Pulmonary artery endothelial cell (primary cell): Measurements from ENCODE around the gene SLC6A7. TPM values are rescaled to one million over a fixed set of nuclear protein-coding genes. Genes with fewer than 3 reads are reported as not detected.

Experiments
- DNase-seq: peaks from one replicate; pipeline ENCODE4 v3.0.0-alpha.2; 2011; ENCODE audit warnings: low read depth, low spot score
- total RNA-seq: library from RNA; depleted of rRNA; stranded (reverse); fragments of >200 nt; gene quantifications from 2 replicates; pipeline ENCODE4 v1.2.3, GENCODE V29; 2014

Gene SLC6A7
- not detected in 2 replicates for total RNA-seq

DNA sequence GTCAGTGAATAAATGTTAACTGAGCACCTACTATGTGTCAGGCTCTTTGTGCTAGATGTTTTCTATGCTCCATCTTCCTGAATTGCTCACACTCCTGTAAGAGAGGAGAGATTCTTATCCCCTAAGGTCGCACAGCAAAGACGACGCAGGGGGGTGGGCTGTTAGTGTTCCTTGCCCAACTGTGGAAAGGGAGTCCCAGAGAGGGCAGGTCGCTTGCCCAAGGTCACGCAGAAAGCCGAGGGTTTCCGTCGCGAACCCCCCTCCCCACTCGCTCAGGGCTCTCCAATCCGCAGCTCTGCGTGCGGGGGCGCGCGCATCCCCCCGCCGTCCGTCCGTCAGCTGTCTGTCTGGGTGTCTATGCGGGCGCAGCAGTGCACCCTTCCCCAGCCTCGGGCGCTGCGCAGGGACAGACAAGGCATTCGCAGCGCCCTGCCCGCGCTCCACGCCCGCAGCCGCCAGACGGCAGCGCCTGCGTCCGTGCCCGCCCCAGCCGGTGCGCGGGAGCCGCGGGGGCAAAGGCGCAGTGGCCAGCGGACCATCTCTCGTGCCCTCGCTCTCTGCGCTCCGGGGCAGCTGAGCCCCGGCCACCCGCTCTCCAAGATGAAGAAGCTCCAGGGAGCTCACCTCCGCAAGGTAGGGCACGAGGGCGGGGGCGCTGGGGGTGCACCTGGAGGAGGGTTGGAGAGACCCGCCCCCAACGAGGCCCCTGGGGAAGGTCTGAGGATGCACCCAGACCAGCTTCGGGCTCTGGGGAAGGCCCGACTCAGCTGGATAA lies at the start of gene SLC6A7:
Gene SLC6A7, plus strand, starts transcription at position 335 of the 775 bp plus-strand sequence. Its CDS starts 266 bp downstream, at position 601.
- DNase-seq: no peak

DNA sequence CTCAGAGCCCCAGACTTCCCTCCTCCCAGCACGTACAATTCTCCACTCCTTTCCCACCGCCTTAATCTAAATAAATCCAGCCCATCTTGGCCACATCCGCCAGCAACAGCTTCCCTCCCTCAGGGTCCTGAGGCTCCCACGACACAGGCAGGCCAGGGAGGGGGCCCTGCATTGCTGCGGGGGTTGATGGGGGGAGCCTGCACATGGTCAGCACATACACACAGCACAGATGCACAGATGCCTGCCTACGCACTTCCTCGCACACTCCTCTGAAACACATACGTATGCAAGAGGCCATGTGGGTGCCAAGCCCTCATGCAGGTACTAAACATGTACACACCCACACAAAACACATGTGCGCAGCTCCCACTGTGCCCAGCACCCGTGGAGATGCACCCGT lies 49.0 kb upstream of the SLC6A7 start:
- DNase-seq: no peak

DNA sequence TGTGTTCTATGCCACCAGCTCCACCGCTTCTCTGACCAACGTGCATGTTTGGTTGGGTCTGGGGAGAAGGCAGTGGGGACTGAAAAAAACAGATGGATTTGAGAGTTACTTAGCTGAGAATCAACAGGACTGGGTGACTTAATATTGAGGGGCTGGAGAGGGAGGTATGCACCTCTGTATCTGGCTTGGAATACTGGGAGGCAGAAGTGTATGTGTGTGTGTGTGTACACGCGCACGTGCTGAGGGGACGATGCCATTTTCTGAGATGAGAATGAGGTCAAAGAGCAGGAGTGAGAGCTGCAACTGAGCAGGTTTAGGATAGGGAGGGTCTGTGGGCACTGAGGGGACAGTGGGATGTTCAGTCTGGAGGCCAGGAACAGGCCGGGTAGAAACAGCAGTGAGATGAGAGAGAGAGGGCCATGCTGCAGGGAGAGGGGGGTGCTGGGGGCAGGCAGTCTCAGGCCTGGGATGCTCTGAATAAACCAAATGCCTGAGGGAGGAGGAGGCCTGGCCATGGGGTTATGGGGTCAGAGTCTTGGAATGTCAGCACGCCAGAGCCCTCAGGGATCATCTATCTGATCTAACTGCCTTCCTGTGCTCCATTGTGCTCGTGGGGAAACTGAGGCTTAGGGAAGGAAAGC lies 48.2 kb upstream of the SLC6A7 start:
- no peak for DNase-seq

- no peak for DNase-seq
Observed at GRCh38 chr5:150142185-150142958, 47.5 kb upstream of the SLC6A7 start.

DNA sequence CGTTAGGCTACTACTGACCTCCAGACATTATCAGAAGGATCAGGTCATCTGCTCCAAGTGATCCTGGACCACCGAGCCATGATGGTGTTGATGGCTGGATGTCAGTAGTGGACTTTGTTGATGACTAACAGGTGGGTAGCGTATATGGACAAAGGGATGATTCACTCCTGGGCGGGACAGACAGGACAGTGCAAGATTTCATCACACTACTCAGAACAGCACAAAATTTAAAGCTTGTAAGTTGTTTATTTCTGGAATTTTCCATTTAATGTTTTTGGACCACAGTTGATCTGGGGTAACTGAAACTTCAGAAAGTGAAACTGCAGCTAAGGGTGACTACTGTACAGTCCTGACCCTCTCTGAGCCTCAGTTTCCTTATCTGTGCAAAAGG lies 46.9 kb upstream of the SLC6A7 start:
- DNase-seq: no peak

DNA sequence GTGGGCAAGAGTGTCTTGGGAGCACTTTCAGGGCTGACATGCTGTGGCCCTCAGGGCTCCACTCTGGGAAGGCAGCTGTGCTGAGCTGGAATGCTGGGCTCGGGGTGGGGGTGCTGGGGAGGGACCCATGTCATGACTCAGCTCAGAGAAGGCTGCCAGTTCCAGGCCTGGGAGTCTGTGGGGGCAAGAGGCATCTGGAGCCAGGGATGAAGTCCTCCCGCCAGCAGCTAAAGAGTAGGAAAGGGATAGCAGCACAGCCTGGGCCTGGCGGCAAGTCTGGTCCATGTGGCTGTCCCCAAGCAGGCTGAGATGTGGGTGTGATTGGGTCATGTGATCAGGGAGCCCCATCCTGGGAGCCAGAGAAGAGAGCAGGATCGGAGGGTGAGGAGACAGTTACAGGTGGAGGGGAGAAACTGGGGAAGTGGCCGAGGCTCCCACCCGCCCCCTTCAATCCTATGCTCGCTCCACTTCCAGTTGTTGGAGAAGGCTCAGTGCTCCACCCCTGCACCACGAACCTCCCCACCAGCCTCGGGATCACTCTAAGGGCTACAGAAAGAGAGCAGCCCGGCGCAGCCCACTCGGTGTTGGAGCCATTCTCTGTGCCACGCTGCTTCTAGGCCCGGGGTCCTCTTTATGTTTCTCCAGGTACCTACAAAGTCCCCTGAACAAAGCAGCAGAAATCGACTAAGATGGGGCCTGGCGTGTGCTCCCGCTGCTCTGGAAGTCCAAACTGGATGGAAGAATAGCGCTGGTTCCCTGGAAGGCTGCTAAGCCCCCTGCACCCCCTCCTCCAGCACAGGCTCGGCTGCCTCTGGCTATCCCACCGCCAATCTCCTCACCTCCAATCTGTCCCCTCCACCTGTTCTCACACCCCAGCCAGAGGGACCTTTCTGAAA lies 46.3 kb upstream of the SLC6A7 start:
- DNase-seq: no peak

GRCh38 chr5:150144246-150144801 lies 45.5 kb upstream of the SLC6A7 start:
- no peak for DNase-seq

GRCh38 chr5:150144879-150145278 lies 45.0 kb upstream of the SLC6A7 start:
- no peak for DNase-seq

DNA sequence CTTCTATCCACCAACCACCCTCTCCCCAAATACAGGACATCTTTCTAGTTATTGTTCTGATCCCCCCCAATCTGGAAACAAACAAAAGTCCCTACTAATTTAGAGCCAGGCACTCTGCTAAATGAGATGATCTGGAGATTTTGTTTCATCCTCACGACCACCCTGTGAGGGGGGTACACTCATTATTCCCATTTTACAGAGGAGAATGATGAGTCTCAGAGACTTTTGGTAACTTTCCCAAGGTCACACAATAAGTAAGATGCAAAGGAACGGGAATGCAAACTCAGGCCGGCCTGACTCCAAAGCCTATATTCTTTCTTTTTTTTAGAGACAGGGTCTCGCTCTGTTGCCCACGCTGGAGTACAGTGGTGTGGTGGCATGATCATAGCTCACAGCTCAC lies 43.6 kb upstream of the SLC6A7 start:
- DNase-seq: no peak

DNA sequence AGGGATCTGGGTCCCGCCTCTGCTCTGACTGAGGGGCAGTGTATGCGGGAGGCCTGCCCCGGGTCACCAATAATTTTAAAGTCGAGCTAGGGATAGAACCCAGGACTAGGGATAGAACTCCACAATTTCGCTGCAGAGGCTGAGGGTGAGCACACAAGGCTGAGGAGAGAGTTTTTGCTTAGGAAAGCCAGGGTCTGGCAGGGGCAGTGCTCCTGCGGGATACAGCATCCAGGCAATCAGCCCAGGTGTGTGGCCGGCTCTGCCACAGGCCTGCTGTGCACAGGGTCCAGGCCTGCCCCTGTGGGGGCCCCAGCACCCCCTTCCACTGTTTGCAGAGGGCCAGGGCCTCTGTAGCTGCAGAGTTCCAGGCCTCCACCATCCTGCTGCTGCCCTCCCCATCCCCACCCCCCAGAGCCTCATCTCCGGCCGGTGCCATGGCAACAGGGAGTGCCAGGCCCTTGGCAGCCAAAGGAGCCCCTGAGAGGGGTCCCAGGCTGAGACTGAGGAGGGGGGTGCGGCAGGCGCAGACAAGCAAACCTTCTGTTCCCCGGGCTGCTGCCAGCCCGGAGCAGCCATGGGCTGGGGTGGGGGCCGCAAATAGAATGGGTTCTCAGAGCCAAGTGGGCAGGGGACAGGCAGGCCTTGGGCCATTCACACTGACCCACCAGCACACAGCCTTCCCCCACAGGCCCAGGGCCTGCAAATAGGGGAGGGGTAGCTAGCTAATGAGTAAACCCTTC lies 42.8 kb upstream of the SLC6A7 start:
- no peak for DNase-seq

DNA sequence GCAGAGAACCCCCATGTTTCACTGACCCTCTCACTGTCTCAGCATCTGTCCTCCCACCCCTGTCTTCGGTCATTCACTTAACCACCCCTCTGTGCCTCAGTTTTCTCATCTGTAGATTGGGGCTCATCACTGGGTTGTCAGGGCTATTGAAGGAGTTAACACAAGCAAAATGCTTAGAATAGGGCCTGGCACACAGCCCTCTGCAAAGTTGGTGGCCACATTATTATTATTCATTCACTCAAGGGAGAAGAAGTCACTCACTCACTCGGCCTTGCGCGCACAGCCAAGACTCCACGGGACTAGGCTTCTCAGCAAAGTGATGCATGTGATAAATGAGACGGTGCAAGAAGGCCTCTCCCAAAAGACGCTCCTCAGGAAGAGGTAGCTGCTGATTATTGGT lies 42.2 kb upstream of the SLC6A7 start:
- no peak for DNase-seq

DNA sequence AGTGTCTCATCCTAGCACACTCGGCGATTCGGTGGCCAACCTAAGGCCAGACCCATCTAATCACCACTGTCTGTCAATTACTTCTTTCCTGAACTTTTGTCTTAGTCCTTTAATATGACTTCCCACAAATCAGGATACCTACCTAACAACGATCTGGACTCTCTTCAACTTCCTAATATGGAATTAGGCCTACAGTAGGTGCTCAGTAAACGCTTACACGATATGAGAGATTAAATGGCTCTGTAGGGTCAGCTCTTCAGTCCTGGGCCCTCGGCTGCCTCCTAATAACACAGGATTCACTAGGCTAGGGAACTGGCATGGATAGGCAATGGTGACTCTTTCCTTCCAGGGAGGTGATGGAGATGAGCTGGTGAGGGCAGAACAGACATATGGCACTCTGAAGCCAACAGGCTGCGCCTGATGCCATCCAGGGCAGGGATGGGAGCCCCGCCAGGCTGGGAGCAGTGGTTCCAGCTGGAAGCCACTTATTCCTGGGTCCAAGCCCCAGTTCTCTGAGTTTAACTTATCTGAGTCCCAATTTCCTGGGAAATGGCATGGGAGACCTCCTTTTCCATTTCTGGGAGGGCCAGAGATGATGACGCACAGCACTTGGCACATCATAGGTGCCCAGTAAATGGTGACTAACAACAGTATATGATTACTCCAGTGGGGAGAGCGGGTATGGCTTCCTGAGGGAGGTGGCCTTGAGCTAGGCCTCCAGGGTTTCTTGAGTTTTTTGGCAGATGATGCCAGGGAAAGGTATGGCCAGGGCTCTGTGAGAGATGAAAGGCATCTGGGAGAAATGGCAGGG lies 41.5 kb upstream of the SLC6A7 start:
- no peak for DNase-seq

GRCh38 chr5:150149618-150150017 lies 40.2 kb upstream of the SLC6A7 start:
- no peak for DNase-seq

GRCh38 chr5:150152636-150153462 lies 37.0 kb upstream of the SLC6A7 start:
- DNase-seq: no peak

DNA sequence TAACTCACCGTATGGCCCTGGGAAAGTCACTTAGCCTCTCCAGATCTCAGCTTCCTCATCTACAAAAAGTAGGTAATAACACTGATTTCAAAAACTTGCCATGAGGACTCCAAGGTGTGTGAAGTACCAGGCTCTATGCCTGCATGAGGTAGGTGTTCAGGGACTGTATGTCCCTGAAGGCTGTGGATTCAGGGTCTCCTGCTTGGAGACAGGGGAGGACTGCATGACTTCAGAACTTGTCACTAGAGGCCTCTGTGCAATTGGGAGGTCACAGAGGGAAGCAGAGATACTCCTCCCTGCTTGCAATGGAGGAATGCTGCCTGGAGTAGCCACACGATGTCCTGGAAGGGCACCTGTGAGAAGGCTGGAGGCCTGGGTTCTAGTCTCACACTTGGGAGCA lies 36.4 kb upstream of the SLC6A7 start:
- no peak for DNase-seq

- DNase-seq: no peak
Observed at GRCh38 chr5:150153957-150154617, 35.8 kb upstream of the SLC6A7 start.

GRCh38 chr5:150154618-150155128 lies 35.2 kb upstream of the SLC6A7 start:
- DNase-seq: no peak
